Effector CD8-positive, alpha-beta T cell (primary cell): ENCODE results near the gene ZNF423.
A peak's percentile ranks its signal among the peaks of the same experiment; 100 is the strongest.

ENCODE experiments used
- DNase-seq: peaks from one replicate; lab custom pipeline; 2025; lab: John Stamatoyannopoulos, UW

Gene ZNF423

GRCh38 chr16:49869731-49870130 lies 13.8 kb upstream of the ZNF423 start:
- no peak for DNase-seq

DNA sequence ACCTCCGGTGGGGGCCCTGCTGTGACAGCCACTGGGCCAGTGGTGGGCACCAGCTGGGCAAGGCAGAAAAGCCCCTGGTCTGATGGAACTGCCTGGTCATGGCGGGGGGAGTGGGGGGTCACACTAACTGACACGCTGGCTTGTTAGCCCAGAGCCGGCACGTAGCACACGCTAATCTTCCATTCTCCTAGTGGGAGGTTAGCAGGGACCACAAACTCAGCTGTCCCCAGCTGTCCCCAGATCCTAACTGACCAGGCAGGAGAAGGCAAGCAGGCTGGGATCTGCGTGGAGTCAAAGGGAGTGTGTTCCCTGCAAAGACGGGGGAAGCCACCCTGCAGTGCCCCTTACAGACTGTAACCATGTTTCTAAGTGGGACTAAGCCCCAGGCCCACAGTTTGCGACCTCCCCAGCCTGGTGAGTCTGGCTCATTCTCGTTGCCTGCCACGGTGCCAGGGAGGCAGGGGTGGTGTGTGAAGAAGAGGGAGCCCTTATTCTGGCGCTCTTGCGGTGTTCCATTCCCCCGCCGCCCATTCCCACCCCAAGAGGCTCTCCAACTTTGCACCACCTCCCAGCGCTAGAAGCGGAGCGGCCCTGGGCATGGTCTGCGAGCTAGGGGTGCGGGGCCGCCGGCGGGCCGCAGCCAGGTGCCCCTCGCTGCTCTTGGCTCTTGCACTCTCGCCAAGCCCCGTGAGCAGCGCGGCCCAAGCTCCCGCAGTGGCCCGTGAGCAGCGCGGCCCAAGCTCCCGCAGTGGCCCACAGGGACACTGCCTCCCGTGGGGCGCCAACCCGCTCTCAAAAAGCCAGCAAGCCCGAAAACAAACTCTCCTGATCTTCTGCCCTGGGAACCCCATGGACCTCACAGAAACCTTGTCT lies 12.1 kb upstream of the ZNF423 start:
- no peak for DNase-seq

- DNase-seq: no peak
Measured at GRCh38 chr16:49867234-49867633, 11.3 kb upstream of the ZNF423 start.

- DNase-seq: no peak
Measured at GRCh38 chr16:49866595-49867071, 10.7 kb upstream of the ZNF423 start.

DNA sequence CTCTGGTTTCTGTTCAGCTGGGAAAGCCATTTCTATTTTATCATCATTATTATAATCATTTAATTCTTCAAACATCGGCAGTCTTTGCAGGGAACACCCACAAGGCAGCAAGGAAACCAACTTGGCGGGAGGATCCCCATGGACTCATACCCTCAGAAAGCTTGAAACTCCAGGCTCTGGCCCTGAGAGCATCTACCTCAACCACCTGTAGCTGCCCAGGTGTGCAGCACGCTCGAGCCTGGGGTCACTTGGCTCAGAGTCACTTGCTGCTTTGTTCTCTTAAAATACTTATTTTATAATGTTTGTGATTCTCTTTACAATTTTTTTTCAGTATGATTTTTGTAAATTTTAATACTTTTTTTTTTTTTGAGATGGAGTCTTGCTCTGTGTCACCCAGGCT lies 6.8 kb upstream of the ZNF423 start:
- DNase-seq: no peak

- DNase-seq: no peak
Measured at GRCh38 chr16:49861299-49861698, 5.4 kb upstream of the ZNF423 start.

DNA sequence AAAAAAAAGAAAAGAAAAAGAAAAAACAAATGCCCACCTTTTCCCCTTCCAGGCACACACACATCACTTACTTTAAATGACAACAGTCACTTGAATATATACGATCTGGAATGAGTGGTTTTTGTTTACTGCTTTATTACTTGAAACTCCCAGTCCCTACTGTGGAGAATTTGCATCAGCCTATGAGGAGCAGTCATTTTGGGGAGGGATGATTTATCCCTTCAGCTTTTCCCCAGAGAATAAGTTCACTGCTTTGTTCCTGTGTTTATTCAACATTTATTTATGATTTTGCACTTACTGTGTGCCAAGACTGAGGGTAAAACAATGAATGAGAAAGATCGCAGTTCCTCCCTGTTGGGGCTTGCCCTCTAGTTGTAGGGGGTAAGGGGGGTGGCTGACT lies 4.7 kb upstream of the ZNF423 start:
- DNase-seq: no peak

GRCh38 chr16:49859125-49859811 lies 3.4 kb upstream of the ZNF423 start:
- DNase-seq: no peak

DNA sequence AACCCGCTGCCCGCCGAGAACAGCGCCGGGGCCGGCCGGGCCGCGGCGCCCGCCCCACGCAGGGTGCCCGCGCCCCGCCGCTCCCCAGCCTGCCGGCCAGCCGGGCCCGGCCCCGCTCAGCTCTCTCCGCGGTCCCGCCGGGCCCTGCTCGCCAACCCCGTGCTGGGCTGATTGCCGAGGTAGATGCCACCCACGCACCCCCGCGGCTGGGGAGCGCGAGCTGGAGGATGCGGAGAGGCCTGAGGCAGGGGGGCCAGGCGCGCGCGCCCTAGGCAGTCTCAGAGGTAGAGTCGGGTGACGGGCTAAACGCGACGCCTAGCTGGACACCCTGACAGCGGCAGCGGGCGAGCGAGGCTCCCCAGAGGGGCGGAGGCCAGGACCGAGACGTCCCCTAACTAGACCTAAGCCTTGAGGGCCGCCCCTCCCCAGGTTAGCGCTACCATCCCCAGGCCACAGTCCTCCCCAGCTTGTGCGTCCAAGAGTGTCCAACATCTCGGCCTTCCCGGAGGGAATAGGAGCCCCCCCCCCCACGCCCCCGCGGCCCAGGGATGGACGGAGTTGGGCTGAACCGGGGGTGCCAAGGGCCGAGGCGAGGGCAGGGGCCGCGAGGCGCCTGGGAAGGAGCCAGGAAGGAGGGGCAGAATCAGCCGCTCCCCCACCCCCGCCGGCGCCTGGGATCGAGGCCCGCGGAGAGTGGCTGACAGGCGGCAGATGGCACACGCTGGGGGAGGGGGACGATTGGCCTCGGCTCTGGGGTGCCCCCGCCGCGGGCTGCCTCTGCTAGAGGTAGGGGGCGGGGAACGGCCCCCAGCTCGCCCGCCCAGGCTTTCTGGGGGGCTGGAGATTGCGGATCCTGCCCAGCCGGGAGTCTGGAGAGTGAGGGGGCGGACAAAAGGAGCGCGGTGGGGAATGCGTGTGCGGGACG lies 2.5 kb upstream of the ZNF423 start:
- no peak for DNase-seq

- no peak for DNase-seq
Measured at GRCh38 chr16:49857423-49858181, 1.7 kb upstream of the ZNF423 start.

GRCh38 chr16:49856672-49857330 lies 889 bp upstream of the ZNF423 start:
- DNase-seq: no peak

DNA sequence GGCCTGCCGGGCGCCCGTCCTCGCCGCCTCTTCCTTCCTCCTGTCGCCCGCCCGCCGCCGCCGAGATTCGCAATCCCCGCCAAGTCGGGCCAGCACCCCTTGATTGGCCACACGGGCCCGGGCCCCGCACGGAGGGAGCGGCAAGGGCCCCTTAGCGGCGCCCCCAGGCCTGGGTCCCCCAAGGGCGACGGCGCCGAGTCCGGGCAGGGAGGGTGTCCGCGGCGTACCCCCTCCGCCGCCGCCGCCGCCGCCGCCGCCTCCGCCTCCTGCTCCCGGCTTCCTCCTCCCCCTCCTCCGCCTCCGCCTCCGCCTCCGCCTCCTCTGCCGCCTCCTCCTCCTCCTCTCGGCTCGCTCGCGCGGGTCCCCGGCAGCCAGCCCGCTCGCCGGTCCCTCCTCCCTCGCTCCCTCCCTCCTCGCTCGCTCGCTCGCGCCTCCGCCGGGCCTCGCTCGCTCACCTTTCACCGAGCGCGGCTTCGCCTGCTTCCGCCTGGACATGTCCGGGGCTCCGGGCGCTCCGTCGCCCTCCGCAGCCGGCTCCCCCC lies 561 bp downstream of the ZNF423 start:
- peak; percentile 27 for DNase-seq

GRCh38 chr16:49854796-49855203 lies 1.1 kb downstream of the ZNF423 start:
- no peak for DNase-seq

- no peak for DNase-seq
Measured at GRCh38 chr16:49854188-49854795, 1.6 kb downstream of the ZNF423 start.

DNA sequence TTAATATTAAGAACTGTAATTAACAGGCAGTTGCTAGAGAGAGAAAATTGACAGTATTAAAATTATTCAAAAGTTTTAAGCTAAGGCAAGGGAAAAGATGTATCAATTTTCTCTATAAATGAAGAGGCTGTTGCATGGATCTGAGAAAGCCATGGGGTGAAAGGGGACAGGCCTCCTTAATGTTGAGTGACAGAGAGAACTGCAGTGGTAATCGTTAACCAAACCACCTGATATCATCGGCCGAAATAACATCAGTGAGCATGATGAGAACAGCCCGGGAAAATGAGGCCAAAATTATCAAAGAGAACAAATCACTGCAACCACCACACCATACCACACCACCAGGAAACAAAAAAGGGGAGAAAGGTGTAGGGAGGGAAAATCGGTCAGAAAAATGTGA lies 3.6 kb downstream of the ZNF423 start:
- DNase-seq: no peak

GRCh38 chr16:49851468-49851787 lies 4.5 kb downstream of the ZNF423 start:
- no peak for DNase-seq

DNA sequence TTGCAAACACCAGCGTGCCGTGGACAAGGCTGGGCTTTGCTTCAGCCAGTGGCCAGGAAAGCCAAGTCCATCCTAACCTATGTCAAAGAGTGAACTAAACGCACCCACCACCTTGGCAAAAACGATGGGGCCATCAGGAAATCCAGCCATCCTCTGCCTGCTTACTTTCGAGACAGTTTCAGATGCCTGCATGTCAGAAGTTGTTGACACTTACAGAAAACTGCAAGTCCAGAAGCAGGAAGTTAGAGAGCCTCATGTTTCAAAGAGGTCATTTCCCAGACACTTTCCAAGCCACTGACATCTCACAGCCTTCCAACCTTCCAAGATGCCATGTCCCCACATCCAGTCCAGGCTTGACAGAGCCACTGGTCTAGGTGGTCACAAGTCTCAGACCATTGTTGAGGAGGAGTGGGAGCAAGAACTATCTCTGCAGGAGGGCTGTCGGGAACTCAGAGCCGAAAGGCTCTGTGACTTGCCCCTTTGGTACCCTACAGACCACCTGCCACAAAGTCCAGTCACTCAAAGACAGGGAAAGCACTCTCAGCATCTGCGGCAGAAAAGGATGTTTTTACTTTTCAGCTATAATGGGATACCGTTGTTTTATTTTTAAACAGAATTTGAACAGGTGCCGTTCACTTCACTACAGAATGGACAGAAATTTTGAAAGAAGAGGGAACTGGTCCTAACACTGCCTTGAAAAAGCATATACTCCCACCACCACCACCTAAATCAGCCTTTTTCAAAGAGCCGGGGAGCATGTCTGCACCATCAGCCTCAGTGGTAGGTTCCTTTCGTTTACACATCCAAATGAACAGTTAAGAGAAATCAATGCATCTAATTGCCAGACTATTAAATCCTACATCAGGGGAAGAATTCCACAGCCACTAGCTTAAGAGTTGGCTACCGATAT lies 5.1 kb downstream of the ZNF423 start:
- no peak for DNase-seq

- no peak for DNase-seq
Measured at GRCh38 chr16:49849754-49850108, 6.2 kb downstream of the ZNF423 start.

GRCh38 chr16:49849037-49849753 lies 6.7 kb downstream of the ZNF423 start:
- DNase-seq: no peak
